Ectodermal cell (in vitro differentiated cells): ENCODE data around the gene ASXL1.

Experiments
- H3K27ac ChIP-seq: 2 replicates; pipeline ENCODE4 v1.7.0; 2013; ENCODE audit warnings: mild to moderate bottlenecking, low read depth, low read length; ENCODE audit not compliant: insufficient read depth, poor library complexity, severe bottlenecking
- H3K27me3 ChIP-seq: 2 replicates; pipeline ENCODE4 v1.7.0; 2013; ENCODE audit warnings: mild to moderate bottlenecking, low read length; ENCODE audit not compliant: insufficient read depth, control insufficient read depth, poor library complexity, severe bottlenecking
- H3K36me3 ChIP-seq: one replicate; pipeline ENCODE4 v1.7.0; 2013; ENCODE audit warnings: low read length; ENCODE audit not compliant: control insufficient read depth, insufficient read depth
- H3K4me1 ChIP-seq: one replicate; pipeline ENCODE4 v1.7.0; 2013; ENCODE audit warnings: low read length; ENCODE audit not compliant: control insufficient read depth, insufficient read depth
- H3K4me3 ChIP-seq: 2 replicates; pipeline ENCODE4 v1.7.0; 2013; ENCODE audit warnings: low read depth, low read length, control low read depth; ENCODE audit not compliant: insufficient read depth
- H3K9me3 ChIP-seq: 2 replicates; pipeline ENCODE4 v1.7.0; 2013; ENCODE audit warnings: mild to moderate bottlenecking, low read length, moderate library complexity; ENCODE audit not compliant: control insufficient read depth
- WGBS, 2 experiments: methylation state at CpG; one replicate each; pipeline ENCODE4 v1.1.7; 2013; ENCODE audit warnings: missing lambda C conversion rate in 2 of 2; 5-methylcytosine and 5-hydroxymethylcytosine counted together

ASXL1 gene

DNA sequence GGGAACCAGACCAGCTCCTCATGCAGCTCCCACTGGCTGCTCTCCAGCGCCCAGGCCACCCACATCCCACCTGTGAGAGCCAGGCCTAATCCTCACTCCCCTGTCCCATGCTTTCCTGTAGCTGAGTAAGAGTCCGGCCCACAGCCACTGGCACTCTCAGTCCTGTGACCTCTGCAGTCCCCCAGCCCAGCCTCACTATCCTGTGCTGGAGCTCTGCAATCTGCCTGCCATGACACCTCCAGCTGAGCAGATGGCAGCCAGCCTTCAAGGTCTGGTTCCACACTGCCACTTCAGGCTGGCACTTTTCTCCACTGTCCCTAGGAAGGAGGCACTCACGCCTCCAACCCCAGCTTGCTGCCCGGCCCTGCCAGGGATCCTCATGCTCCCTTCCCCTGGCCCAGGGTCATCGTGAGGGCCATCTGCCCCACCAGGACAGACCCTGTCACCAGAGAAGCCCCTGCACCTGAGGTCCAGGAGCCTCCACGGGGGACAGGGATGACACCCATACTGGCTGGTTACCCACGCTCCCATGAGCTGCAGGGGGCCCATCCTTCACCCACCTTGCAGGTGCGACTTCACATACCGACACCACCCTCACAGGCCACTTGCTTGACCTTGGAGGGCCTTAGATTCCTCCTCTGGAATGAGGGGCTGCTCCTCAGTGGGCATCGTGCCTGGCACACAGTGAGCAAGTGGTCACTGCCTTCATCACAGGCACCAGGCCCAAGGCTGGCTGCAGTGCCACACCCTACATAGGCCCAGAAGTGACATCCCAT, 100.1 kb downstream of the ASXL1 start:
- Histone ChIP-seq H3K9me3 (no peaks in the 10 kb centered on the region), H3K27ac (peak overlapping the region; percentile 97), H3K4me3 (peak overlapping the region; percentile 39), H3K36me3 (peaks cover under 1% of the 10 kb centered on the region), H3K4me1 (peaks cover 32% of the 10 kb centered on the region), H3K27me3 (no peaks in the 10 kb centered on the region)
- 87 to 88% methylated on average over 10 of the region's 10 CpGs for WGBS, 2 experiments

DNA sequence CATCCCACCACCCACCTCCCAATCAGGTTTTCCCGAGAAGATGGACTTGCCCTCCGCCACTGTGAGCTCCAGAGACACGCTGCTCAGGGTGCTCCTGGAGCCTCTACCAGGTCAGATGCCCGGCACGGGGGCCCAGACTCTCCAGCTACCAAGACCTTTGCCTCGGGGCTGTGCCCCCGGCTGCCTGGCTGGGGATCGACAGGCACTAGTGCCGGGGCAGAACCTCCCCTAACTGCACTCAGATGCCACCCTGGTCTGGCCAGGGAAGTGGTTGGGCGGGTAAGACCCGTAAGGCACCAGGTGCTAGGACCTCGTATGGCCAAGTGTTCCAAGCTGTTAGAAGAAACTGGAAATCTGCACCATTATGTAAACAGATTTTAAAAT, 100.7 kb downstream of the ASXL1 start:
- WGBS, 2 experiments: 95 to 96% methylated on average over 12 of the region's 12 CpGs
- H3K4me1 ChIP-seq: peaks cover 38% of the 10 kb centered on the region
- H3K4me3 ChIP-seq: no peak overlapping the region
- H3K27me3 ChIP-seq: no peaks in the 10 kb centered on the region
- H3K27ac ChIP-seq: no peak overlapping the region
- no peaks in the 10 kb centered on the region for H3K9me3 ChIP-seq
- no peaks in the 10 kb centered on the region for H3K36me3 ChIP-seq

DNA sequence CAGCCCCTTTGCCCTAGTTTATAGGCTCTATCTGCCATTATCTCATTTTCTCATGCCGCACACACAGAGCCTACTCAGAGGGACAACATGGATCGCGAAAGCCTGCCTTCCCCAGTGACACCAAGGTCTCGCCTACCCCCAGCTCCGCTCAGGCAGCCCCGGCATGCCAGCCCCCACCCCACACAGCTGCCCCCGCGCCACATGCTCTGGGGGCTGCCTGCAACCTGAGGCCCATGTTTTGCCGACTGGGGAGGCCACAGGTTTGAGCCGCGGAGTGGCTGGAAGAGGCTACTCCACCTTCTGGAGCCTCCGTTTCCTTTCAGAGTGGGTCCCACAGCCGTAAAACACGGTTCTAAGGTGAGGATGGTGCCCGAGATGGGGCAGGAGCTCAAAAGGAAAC, 102.1 kb downstream of the ASXL1 start:
- Histone ChIP-seq H3K36me3 (no peaks in the 10 kb centered on the region), H3K4me3 (no peak overlapping the region), H3K9me3 (no peaks in the 10 kb centered on the region), H3K27ac (no peak overlapping the region), H3K27me3 (no peaks in the 10 kb centered on the region), H3K4me1 (peaks cover 52% of the 10 kb centered on the region)
- 91 to 94% methylated on average over 15 of the region's 15 CpGs for WGBS, 2 experiments

DNA sequence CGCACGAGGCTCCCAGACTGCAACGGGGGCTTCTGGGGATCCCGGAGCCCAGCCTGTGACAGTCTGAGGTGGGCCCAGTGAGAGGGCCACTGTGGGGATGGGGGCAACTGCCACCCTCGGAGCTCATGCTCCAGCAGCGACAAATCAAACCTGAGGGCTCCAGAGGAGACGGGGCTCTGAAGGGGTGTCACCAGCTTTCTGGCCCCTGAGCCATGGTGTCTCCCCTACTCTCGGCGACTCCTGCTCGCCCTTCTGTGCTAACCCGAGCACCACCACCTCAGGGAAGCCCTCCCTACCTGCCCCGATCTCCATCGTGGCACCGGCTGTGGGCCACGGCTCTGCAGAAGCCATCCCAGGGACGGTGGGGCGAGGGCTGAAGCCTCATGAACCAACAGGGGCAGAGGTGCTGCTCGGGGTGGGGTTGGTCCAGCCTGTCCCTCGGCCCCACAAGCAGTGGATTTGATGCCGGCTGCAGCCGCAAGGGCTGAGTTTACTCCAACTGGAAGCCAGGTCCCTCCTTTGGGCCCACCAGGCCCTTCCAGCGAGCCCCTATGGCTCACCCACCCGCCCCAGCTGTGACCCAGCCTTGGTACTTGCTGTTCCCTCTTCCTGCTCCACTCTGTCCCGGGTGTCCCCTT, 102.7 kb downstream of the ASXL1 start:
- Histone ChIP-seq H3K27me3 (no peaks in the 10 kb centered on the region), H3K9me3 (no peaks in the 10 kb centered on the region), H3K27ac (no peak overlapping the region), H3K4me3 (no peak overlapping the region), H3K4me1 (peaks cover 52% of the 10 kb centered on the region), H3K36me3 (no peaks in the 10 kb centered on the region)
- WGBS, 2 experiments: 94 to 95% methylated on average over 24 of the region's 24 CpGs

DNA sequence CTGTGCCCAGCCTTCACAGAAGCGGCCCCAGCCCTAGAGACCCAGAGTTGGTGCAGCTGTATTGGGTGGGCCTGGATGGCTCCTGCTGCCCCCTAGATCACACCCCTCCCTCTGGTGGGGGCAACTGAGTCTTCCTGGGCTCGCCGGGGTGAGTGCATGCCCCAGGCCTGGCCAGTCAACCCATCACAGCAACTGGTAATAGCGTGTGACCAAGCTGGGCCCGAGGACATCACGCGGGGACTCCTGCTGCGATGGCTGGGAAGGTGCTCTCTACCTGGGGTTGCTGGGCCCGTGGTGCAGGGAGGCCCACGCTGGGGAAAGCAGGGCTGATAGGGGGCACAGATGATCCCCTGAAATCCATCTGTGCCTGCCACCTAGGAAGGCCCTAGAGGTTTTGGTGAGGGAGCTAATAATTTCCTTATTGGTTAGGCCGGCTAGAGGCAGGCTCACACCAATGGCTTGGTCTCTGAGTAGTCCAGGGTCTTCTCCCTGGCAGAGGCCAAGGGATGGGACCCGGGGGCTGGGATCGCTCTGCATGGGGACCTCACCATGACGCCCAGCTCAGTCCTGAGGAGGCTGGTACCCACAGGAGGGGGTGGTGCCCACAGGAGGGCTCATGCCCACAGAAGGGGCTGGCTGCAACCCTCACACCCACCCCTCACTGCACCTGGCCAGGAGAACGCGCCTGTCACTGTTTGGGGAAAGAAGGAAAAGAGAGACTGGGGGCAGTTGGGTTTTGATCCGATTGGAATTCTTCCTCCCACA, 103.9 kb downstream of the ASXL1 start:
- no peak overlapping the region for H3K27ac ChIP-seq
- 95% methylated on average over 17 of the region's 17 CpGs for WGBS, 2 experiments
- no peak overlapping the region for H3K4me3 ChIP-seq
- peaks cover 48% of the 10 kb centered on the region for H3K4me1 ChIP-seq
- H3K9me3 ChIP-seq: no peaks in the 10 kb centered on the region
- no peaks in the 10 kb centered on the region for H3K36me3 ChIP-seq
- no peaks in the 10 kb centered on the region for H3K27me3 ChIP-seq

DNA sequence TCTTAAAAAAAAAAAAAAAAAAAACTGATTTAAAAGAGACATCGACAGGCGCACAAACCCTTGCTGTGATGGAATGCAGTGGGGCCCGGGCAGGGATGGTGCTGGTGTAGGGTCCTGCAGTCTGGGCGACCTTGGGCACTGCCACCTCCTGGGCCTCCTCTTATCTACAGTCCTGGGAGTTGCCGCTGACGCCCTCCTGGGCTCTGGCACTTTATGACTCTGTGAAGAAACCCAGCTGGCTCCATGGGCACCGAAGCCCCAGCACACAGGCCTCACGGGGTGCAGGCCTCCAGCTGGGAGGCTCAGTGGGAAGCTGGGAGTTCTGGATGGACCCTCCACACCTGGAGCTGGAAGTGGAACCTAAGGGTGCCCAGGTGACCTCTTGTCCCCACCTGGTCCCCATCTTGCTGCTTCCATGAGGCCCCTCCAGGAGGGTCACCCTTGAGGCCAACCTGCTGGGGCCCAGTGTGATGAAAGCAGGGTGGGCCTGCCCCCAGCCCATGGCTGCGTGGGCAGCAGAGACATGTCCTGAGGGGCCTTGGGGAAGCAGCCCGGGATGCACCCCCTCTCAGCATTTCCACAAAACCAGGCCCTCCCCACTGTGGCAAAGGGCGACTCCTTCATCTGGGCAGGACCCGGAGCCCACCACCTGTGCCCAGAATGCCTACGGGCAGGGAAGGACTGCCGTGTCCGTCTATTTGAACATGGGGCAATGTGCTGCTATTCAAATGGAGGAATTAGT, 104.9 kb downstream of the ASXL1 start:
- Histone ChIP-seq H3K27me3 (no peaks in the 10 kb centered on the region), H3K27ac (no peak overlapping the region), H3K9me3 (no peaks in the 10 kb centered on the region), H3K4me3 (no peak overlapping the region), H3K4me1 (peaks cover 43% of the 10 kb centered on the region), H3K36me3 (no peaks in the 10 kb centered on the region)
- 91 to 92% methylated on average over 15 of the region's 15 CpGs for WGBS, 2 experiments

DNA sequence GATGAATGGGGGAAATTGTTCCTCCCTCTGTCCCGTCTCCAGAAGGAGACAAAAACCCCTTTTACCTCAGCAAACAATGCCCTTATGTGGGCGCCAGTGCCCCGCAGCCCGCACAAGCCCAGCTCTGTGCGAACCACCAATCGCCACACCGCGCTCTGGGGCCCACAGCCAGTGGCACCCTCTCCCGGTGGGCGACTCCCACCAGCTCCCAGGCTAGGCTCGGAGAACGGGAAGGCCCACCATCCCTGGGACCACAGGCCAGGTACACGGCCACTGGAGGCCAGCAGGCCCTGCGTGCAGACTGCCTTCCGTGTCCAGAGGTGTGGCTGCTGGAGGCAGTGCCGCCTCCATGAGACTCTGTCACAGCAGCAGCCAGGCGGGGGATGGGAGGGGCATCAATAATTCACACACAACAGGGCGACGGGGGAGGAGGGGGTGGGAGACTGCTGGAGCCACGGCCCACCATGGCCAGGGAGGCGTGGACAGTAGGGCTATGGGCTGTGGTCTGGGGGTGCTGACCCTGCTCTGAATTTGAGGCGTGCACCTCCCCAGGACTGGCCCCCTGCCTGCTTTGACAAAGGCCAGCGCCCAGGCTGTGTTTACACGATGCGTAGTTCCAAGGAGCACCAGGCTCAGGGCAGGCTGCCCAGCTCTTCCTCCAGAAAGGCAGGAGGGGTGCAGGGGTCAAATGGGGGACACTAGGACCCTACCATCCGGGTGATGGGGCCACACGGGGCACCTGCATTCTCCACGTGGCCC, 105.7 kb downstream of the ASXL1 start:
- no peaks in the 10 kb centered on the region for H3K9me3 ChIP-seq
- H3K27ac ChIP-seq: peak overlapping the region; percentile 55
- 68 to 70% methylated on average over 28 of the region's 28 CpGs for WGBS, 2 experiments
- no peak overlapping the region for H3K4me3 ChIP-seq
- H3K36me3 ChIP-seq: no peaks in the 10 kb centered on the region
- H3K4me1 ChIP-seq: peaks cover 37% of the 10 kb centered on the region
- H3K27me3 ChIP-seq: no peaks in the 10 kb centered on the region

DNA sequence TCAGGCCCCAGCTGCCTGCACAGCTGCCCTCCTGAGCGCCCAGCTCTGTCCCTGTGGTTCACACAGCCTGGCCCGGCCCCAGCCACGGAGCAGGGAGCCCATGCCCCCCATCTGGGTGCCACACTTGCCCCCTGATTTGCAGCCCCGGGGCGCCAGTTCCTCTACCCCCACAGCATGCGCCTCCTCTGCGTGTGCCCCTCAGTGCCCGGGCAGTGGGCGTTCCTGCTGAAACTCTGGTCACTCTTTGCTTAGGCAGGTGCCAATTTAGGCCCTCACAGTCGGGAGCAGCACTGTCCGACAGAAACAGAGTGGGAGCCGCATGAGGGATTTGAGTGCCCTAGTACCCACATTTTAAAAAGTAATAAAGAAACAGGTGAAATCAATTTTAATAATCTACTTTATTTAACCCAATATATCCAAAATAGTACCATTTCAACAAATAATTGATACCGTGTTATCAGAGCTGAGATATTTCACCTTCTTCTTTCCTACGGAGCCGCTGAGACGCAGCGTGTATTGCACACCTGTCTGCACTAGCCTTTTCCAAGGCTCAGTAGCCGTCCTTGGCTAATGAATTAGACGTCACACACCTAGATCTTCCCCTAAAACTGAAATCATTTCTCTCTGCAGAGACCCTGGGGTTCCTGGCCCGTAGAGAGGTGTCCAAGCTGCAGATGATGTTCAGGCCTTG, 106.4 kb downstream of the ASXL1 start:
- H3K27ac ChIP-seq: peak overlapping the region; percentile 55
- H3K4me1 ChIP-seq: peaks cover 38% of the 10 kb centered on the region
- H3K27me3 ChIP-seq: no peaks in the 10 kb centered on the region
- H3K9me3 ChIP-seq: no peaks in the 10 kb centered on the region
- no peak overlapping the region for H3K4me3 ChIP-seq
- no peaks in the 10 kb centered on the region for H3K36me3 ChIP-seq
- WGBS, 2 experiments: 93% methylated on average over 20 of the region's 20 CpGs
